Measurements from ENCODE around the gene KSR2. TPM values are rescaled to one million over a fixed set of nuclear protein-coding genes. Genes with fewer than 3 reads are reported as not detected.

The KSR2 gene
- total RNA-seq, 4 donors from 2014 or later = under 0.01 to 0.06 (median 0.03) TPM

- Histone ChIP-seq H3K4me3 (no peak overlapping the region), H3K9me3 (no peaks in the 10 kb centered on the region), H3K27me3 (peaks cover 0 to 13% (median 1%) of the 10 kb centered on the region in 4 donors), H3K36me3 (no peaks in the 10 kb centered on the region), H3K27ac (replicated peaks in 1 of 4) (no peak overlapping the region), H3K4me1 (no peaks in the 10 kb centered on the region)
- WGBS = 77% methylated on average over 2 of the region's 2 CpGs
- intact Hi-C loops (cut with DNase I) = no loop called here
- no peak for DNase-seq (ENCODE audit: extremely low spot score)
- TF ChIP-seq POLR2AphosphoS5 (IDR thresholded peaks at IDR 0.05) (no peak), CTCF (IDR thresholded peaks at IDR 0.05) (no peak), POLR2A (IDR thresholded peaks at IDR 0.05; ENCODE audit: low read depth) (no peak), EP300 (IDR thresholded peaks at IDR 0.05) (no peak)
Observed at GRCh38 chr12:117563706-117564105, 405.1 kb downstream of the KSR2 start.

GRCh38 chr12:117563007-117563406 is 405.8 kb downstream of the KSR2 start:
- 58% methylated on average over 5 of the region's 5 CpGs for WGBS
- TF ChIP-seq EP300 (IDR thresholded peaks at IDR 0.05) (no peak), CTCF (IDR thresholded peaks at IDR 0.05) (no peak), POLR2A (IDR thresholded peaks at IDR 0.05; ENCODE audit: low read depth) (no peak), POLR2AphosphoS5 (IDR thresholded peaks at IDR 0.05) (no peak)
- no peak overlapping the region for H3K27ac ChIP-seq (replicated peaks in 1 of 4)

GRCh38 chr12:117561990-117562389 is 406.8 kb downstream of the KSR2 start:
- Histone ChIP-seq H3K4me1 (no peaks in the 10 kb centered on the region), H3K27ac (replicated peaks in 1 of 4) (no peak overlapping the region), H3K9me3 (no peaks in the 10 kb centered on the region), H3K36me3 (no peaks in the 10 kb centered on the region), H3K4me3 (no peak overlapping the region), H3K27me3 (peaks cover 0 to 12% (median 1%) of the 10 kb centered on the region in 4 donors)
- no peak for DNase-seq (ENCODE audit: extremely low spot score)
- WGBS = 69% methylated on average over 2 of the region's 2 CpGs
- intact Hi-C loops (cut with DNase I) = no loop called here
- TF ChIP-seq POLR2AphosphoS5 (IDR thresholded peaks at IDR 0.05) (no peak), EP300 (IDR thresholded peaks at IDR 0.05) (no peak), CTCF (IDR thresholded peaks at IDR 0.05) (no peak), POLR2A (IDR thresholded peaks at IDR 0.05; ENCODE audit: low read depth) (no peak)

More at GRCh38 chr12:117563007-117563406, 405.8 kb downstream of the KSR2 start:
- peaks cover 0 to 14% (median 1%) of the 10 kb centered on the region in 4 donors for H3K27me3 ChIP-seq
- DNase-seq (ENCODE audit: extremely low spot score) = no peak
- no peaks in the 10 kb centered on the region for H3K4me1 ChIP-seq
- H3K4me3 ChIP-seq = no peak overlapping the region
- intact Hi-C loops (cut with DNase I) = no loop called here
- H3K9me3 ChIP-seq = no peaks in the 10 kb centered on the region
- no peaks in the 10 kb centered on the region for H3K36me3 ChIP-seq

GRCh38 chr12:117559978-117560377 is 408.8 kb downstream of the KSR2 start:
- Histone ChIP-seq H3K27ac (replicated peaks in 1 of 4) (no peak overlapping the region), H3K27me3 (peaks cover 0 to 12% (median 0%) of the 10 kb centered on the region in 4 donors), H3K9me3 (no peaks in the 10 kb centered on the region), H3K4me3 (no peak overlapping the region), H3K36me3 (no peaks in the 10 kb centered on the region), H3K4me1 (no peaks in the 10 kb centered on the region)
- TF ChIP-seq POLR2A (IDR thresholded peaks at IDR 0.05; ENCODE audit: low read depth) (no peak), POLR2AphosphoS5 (IDR thresholded peaks at IDR 0.05) (no peak), EP300 (IDR thresholded peaks at IDR 0.05) (no peak), CTCF (IDR thresholded peaks at IDR 0.05) (no peak)
- intact Hi-C loops (cut with DNase I) = no loop called here
- DNase-seq (ENCODE audit: extremely low spot score) = no peak

GRCh38 chr12:117555889-117556288 is 412.9 kb downstream of the KSR2 start:
- no peaks in the 10 kb centered on the region for H3K4me1 ChIP-seq

More at GRCh38 chr12:117555889-117556288, 412.9 kb downstream of the KSR2 start:
- no peaks in the 10 kb centered on the region for H3K36me3 ChIP-seq
- H3K27me3 ChIP-seq = peaks cover 0 to 4% (median 0%) of the 10 kb centered on the region in 4 donors
- no peak overlapping the region for H3K27ac ChIP-seq (replicated peaks in 1 of 4)
- intact Hi-C loops (cut with DNase I) = no loop called here
- H3K9me3 ChIP-seq = peaks cover 0 to 7% (median 3%) of the 10 kb centered on the region in 4 donors
- DNase-seq (ENCODE audit: extremely low spot score) = no peak
- TF ChIP-seq POLR2AphosphoS5 (IDR thresholded peaks at IDR 0.05) = no peak
- no peak for TF ChIP-seq POLR2A (IDR thresholded peaks at IDR 0.05; ENCODE audit: low read depth)
- TF ChIP-seq CTCF (IDR thresholded peaks at IDR 0.05) = no peak
- TF ChIP-seq EP300 (IDR thresholded peaks at IDR 0.05) = no peak
- no peak overlapping the region for H3K4me3 ChIP-seq
- WGBS = 76% methylated on average over 5 of the region's 5 CpGs
